Kidney glomerular epithelial cell (primary cell): ENCODE results near the gene MZT2B.
"Not testable (repeated sequence)": the region's sequence is repeated elsewhere in the genome, so short reads cannot be mapped to it uniquely, and the experiment has no call there.

ENCODE experiments used
- DNase-seq: peaks from one replicate; lab custom pipeline; 2025; lab: John Stamatoyannopoulos, UW

Gene MZT2B

GRCh38 chr2:130219147-130219546 is 37.1 kb downstream of the MZT2B start:
- not testable (repeated sequence) for DNase-seq

- DNase-seq = not testable (repeated sequence)
Observed at GRCh38 chr2:130220505-130220904, 38.4 kb downstream of the MZT2B start.

GRCh38 chr2:130222523-130222922 is 40.5 kb downstream of the MZT2B start:
- DNase-seq = not testable (repeated sequence)

- DNase-seq = not testable (repeated sequence)
Observed at GRCh38 chr2:130228005-130228404, 45.9 kb downstream of the MZT2B start.

GRCh38 chr2:130228467-130229160 is 46.6 kb downstream of the MZT2B start:
- DNase-seq = not testable (repeated sequence)

- DNase-seq = not testable (repeated sequence)
Observed at GRCh38 chr2:130229161-130229510, 47.1 kb downstream of the MZT2B start.

GRCh38 chr2:130230376-130230775 is 48.3 kb downstream of the MZT2B start:
- DNase-seq = not testable (repeated sequence)

- DNase-seq = not testable (repeated sequence)
Observed at GRCh38 chr2:130230907-130231306, 48.8 kb downstream of the MZT2B start.

GRCh38 chr2:130231656-130232055 is 49.6 kb downstream of the MZT2B start:
- no peak for DNase-seq

- not testable (repeated sequence) for DNase-seq
Observed at GRCh38 chr2:130233066-130233465, 51.0 kb downstream of the MZT2B start.

GRCh38 chr2:130239581-130239980 is 57.5 kb downstream of the MZT2B start:
- DNase-seq = not testable (repeated sequence)
